ENCODE results near the gene WDR45B.

Gene WDR45B

DNA sequence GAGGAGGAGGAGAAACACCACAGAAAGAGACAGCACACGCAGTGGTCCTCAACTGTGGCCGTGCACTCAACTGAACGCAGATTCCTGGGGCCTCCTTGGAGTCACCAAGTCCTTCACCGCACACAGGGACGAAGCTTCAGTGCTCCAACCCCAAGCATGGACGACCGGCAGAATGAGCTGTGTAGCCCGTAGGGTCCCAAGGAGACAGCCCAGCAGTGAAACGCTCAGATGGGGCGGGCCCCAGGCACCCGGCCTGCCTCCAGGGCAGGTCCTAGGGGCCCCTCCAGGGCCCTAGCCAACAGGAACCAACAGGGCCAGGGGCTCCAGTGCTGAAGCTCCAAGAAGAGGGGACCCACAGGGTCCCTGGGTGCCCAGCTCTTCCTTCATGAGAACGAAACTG, 37.0 kb upstream of the WDR45B start:
- no peak for TF ChIP-seq ZFX (IDR thresholded peaks at IDR 0.05)
- TF ChIP-seq, protein P1, sequence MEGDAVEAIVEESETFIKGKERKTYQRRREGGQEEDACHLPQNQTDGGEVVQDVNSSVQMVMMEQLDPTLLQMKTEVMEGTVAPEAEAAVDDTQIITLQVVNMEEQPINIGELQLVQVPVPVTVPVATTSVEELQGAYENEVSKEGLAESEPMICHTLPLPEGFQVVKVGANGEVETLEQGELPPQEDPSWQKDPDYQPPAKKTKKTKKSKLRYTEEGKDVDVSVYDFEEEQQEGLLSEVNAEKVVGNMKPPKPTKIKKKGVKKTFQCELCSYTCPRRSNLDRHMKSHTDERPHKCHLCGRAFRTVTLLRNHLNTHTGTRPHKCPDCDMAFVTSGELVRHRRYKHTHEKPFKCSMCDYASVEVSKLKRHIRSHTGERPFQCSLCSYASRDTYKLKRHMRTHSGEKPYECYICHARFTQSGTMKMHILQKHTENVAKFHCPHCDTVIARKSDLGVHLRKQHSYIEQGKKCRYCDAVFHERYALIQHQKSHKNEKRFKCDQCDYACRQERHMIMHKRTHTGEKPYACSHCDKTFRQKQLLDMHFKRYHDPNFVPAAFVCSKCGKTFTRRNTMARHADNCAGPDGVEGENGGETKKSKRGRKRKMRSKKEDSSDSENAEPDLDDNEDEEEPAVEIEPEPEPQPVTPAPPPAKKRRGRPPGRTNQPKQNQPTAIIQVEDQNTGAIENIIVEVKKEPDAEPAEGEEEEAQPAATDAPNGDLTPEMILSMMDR (conservative IDR thresholded peaks at IDR 0.05) = no peak

DNA sequence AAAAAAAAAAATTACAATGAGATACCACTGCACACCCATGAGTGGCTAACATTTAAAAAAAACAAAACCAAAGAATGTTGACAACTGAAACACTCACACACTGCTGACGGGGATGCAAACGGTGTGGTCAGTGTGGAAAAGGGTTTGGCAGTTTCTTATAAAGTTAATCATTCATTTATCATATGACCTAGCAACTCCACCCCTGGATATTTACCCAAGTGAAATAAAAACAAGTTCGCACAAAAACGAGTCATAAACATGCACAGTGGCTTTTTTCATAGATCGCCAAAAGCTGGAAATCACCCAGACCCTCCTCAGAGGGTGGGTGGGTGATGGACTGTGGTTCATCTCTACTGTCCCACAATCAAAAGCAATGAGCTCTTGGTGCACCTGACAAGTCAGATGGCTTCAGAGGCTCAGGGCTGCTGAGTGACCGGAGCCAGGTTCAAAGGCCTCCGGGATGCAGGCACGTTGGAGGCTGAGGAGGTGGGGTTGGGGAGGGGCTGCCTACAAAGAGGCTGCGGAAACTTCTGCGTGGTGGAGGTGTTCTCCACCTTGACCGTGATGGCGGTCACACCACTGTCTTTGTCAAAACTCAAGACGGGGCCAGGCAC, 36.1 kb upstream of the WDR45B start:
- H3K27ac ChIP-seq = no peak overlapping the region
- TF ChIP-seq ZFX (IDR thresholded peaks at IDR 0.05) = no peak
- TF ChIP-seq, protein P1 (conservative IDR thresholded peaks at IDR 0.05) = no peak

More for the DNA sequence above, 37.0 kb upstream of the WDR45B start:
- no peak overlapping the region for H3K27ac ChIP-seq

DNA sequence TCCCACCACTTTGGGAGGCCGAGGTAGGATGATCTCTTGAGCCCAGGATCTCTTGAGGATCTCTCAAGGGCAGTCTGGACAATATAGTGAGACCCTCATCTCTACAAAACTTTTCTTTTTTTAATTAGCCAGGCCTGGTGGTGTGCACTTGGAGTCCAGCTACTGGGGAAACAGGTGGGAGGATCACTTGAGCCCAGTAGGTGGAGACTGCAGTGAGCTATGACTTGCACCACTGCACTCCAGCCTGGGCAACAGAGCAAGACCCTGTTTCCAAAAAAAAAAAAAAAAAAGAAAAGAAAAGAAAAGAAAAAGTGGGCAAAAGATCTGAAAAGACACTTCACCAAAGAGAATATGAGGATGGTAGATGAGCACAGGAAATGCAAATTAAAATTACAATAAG, 35.3 kb upstream of the WDR45B start:
- TF ChIP-seq, protein P1 (conservative IDR thresholded peaks at IDR 0.05) = no peak
- no peak for TF ChIP-seq ZFX (IDR thresholded peaks at IDR 0.05)
- no peak overlapping the region for H3K27ac ChIP-seq

DNA sequence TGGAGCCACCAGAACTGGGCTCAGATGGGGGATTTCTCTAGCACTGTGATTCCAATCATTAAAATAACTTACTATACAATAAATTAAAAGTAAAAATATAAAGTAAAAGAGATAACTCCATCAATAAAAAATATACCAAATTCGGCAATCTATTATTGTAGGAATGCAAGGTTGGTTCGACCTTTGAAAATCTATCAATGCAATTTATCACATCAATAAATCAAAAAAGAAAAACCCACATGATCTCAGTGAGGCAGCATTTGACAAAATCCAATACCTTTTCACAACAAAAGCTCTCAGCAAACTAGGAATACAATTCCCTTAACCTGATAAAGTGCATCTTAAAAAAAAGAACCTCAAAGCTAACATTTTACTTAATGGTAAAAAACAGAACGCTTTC, 33.3 kb upstream of the WDR45B start:
- H3K27ac ChIP-seq = no peak overlapping the region
- no peak for TF ChIP-seq ZFX (IDR thresholded peaks at IDR 0.05)
- TF ChIP-seq, protein P1 (conservative IDR thresholded peaks at IDR 0.05) = no peak

DNA sequence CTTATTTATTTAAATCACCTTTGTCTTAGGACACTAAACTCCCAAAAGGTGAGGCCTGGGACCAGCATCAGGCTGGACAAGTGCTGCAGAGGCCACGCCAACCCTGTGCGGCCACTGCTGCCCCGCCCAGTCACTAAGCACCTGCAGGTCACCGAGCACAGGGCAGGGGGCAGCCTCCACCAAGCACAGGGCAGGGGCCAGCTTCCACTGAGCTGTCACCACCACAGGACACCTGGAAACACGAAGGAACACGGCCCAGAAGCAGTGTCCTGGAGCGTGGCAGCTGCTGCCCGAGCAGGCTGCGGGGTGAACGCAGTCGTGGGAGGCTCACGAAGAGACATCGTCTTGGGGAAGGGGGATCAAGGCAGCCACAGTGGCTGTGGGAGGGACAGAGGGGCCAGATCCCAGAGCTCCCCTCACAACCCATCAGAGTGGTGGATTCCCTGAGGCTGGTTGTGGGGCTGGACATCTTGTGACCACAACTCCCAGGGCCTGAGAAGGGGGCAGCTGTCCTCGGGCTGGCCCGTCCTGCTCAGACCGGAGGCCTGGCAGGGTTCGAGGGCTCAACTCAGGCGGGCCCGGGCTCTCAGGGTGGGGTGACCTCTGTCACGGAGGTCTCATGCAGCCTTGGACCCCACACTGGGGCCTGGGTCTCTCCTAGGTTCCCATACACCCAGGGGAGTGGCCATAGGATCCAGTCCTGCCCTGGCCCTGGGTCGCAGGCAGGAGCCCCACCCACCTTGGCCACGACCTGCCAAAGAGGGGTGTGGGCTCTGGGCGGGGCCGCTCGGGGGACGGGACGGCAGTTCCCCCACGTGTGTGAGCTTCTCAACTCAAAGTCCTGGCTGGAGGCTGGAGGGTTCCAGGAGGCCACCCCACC, 31.6 kb upstream of the WDR45B start:
- H3K27ac ChIP-seq = no peak overlapping the region
- no peak for TF ChIP-seq ZFX (IDR thresholded peaks at IDR 0.05)
- TF ChIP-seq, protein P1 (conservative IDR thresholded peaks at IDR 0.05) = no peak

DNA sequence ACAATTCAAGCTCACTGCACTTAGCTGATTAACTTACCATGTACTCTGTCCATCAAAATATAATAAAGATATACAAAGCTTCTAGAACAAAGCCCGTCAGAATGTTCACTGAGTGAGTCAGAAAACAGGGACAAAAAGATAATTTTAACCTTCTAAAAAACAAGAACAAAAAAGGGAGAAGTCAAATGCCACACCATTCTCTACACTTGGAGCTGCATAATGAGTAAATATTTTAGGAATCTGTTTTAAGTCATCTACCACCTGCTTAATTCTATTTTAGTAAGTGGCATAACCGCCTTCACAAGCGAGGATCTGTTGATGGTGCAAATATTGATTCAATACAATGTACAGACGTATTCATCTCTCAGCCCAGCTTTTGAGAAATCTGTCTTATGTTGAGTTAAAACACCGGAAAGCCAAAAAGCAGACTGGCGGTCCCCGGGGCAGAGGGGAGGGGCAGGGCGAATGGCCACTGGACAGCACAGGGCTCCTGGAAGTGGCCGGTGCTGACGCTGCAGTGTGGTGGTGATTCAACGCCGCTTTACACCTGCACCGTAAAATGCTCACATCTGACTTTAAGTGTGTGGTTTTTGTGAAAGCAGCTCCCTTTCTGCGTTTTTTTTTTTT, 30.1 kb upstream of the WDR45B start:
- H3K27ac ChIP-seq = no peak overlapping the region
- TF ChIP-seq, protein P1 (conservative IDR thresholded peaks at IDR 0.05) = no peak
- TF ChIP-seq ZFX (IDR thresholded peaks at IDR 0.05) = no peak

All from C4-2B (cell line).